Omental fat pad (tissue), 4 donors: ENCODE results near the gene RGS17. TPM values are rescaled to one million over a fixed set of nuclear protein-coding genes. Genes with fewer than 3 reads are reported as not detected.

Experiments used
- ATAC-seq: fragments of 150-250 bp; one replicate; pipeline ENCODE4 v1.9.1; 2016; ENCODE audit warnings: mild to moderate bottlenecking, moderate library complexity; ENCODE audit not compliant: low FRiP score
- DNase-seq: peaks from one replicate; pipeline ENCODE4 v3.0.0-alpha.2; 2019; ENCODE audit warnings: low spot score
- total RNA-seq, 4 donors: library from RNA; depleted of rRNA; stranded (reverse); fragments of >200 nt; gene quantifications; one replicate each; pipeline ENCODE4 v1.1.0, GENCODE V29; 2016
- TF ChIP-seq, protein P1 (sequence below), 3 donors: fragments of 450-650 bp; IDR thresholded peaks; one replicate each; pipeline ENCODE4 v1.5.1; 2016 to 2017; ENCODE audit warnings: antibody characterized with exemption in 3 of 3, mild to moderate bottlenecking in 3 of 3, moderate library complexity in 2 of 3

RGS17 gene
- total RNA-seq, 4 donors from 2014 or later, result 0.47 to 7.4 (median 3.0) TPM

DNA sequence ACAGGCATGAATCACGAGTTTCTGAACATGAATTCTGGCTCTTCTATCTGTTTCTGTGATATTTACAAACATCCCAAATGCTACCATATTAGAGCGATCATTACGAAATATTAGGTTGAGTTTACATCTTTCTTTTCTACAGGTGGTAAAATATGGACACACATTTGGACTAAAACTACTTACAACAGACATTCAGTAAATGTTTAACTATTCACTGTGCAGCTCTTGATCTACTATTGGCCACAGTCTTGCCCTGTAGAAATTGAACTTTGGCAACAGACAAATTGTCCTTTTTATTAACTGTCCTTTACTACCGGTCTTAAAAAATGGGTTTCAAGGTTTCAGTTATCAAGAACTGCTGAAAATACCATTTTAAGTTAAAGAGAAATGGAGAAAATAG, 102.1 kb downstream of the RGS17 start:
- DNase-seq (no peak), ATAC-seq (no peak)
- TF ChIP-seq, protein P1, sequence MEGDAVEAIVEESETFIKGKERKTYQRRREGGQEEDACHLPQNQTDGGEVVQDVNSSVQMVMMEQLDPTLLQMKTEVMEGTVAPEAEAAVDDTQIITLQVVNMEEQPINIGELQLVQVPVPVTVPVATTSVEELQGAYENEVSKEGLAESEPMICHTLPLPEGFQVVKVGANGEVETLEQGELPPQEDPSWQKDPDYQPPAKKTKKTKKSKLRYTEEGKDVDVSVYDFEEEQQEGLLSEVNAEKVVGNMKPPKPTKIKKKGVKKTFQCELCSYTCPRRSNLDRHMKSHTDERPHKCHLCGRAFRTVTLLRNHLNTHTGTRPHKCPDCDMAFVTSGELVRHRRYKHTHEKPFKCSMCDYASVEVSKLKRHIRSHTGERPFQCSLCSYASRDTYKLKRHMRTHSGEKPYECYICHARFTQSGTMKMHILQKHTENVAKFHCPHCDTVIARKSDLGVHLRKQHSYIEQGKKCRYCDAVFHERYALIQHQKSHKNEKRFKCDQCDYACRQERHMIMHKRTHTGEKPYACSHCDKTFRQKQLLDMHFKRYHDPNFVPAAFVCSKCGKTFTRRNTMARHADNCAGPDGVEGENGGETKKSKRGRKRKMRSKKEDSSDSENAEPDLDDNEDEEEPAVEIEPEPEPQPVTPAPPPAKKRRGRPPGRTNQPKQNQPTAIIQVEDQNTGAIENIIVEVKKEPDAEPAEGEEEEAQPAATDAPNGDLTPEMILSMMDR (IDR thresholded peaks at IDR 0.05), result no peak

DNA sequence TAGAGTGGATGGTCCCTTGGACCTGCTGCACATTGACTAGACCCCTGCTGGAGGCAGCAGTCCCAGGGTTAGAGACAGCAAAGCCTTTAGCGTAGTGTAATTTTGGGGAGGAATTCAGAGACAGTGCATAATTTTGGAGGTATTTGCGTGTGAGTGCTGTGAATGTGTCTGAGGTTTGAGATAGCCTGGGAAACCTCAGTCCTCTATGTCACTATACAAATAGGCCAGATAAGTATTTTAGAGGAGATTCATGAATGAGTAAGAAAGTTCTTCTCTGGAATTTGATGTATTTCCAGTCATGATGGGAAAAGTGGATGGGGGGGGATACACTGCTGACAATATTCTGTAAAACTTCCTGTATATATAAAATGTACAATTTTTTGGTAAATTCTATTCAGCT, 102.8 kb downstream of the RGS17 start:
- DNase-seq, result no peak
- TF ChIP-seq, protein P1 (IDR thresholded peaks at IDR 0.05), result no peak
- no peak for ATAC-seq

DNA sequence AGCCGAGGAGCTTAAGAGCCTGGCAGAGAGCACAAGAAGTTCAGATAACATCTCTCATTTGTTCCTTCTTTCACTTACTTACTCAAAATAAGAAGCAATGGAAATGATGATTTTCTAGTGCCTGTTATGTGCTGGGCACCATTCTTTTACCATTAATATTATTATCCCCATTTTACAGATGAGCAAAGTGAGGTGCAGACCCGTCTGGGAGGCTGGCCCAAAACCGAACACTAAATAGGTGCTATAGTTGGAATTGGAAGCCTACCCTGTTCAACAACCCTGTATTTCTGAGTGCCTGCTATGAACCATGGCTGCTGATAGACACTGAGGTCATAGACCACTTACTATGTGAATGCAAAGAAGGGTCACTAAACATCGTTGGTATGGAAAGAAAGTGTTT, 103.6 kb downstream of the RGS17 start:
- ATAC-seq (no peak), DNase-seq (no peak)
- TF ChIP-seq, protein P1 (IDR thresholded peaks at IDR 0.05), result no peak

DNA sequence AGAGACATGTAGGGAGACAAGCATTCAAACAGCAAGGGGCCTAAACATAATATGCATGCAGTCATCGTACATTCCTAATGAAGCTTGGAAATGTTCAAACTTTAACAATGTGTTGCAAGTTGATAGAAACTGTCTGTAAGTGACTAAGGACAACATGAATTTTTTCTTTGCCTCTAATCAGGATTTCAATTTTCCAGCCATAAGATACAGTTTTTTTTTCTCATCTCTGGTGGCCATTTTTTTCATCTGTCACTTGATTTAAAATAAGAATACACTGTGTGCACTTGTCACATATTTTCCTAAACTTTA, 106.4 kb downstream of the RGS17 start:
- ATAC-seq (no peak), DNase-seq (no peak)
- TF ChIP-seq, protein P1 (IDR thresholded peaks at IDR 0.05), result no peak

DNA sequence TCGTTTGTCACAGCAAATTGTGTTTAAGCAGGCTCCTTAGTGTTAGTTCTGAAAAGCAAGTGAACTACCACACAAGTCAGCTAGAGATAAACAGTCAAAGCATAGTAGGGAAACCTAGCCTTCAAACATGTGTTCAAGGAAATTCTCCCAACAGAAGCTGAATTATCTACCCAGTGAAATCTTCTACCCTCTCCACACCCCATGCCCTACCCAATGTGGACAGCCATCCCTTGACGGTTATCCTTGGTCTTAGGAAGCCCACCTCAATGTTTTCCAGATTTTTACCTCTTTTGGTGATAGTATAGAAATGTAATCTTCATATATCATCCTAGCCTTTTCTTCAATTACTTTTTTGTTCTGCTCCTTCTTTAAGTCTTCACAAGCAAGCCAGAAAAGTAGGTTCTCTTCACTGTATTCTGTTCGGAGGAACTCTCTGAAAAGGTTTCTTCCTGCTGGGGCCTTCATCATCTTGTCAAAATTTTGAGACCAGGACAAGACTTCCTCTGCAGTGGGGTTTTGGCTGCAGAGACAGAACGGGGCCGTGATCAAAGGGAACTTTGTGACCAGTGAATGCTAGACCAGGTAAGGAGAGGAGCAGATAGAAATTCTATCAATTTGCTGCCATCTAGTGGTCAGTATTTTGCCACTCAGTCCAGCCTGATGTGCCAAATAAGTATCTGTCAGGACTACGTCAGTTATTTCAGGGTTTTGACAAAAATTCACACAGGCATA, 106.9 kb downstream of the RGS17 start:
- DNase-seq (no peak), ATAC-seq (peak; percentile 93)
- TF ChIP-seq, protein P1 (IDR thresholded peaks at IDR 0.05), result no peak

DNA sequence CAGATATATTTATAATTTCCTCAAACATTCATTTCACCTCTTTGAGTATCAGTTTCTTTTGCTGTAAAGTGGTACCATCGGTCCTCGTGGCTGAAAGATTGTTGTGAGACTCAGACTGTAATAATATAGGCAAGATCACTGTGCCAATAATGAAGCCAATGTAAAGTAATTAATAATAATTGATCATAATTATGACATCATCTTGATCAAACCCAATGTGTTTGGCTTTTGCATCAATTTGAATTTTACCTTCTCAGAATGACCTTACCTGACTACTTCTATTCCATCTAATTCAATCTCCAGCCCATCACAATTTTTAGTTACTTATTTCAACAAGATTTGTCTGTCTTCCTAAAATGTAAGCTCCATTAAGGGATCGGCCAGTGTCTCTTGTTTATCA, 112.7 kb downstream of the RGS17 start:
- TF ChIP-seq, protein P1 (IDR thresholded peaks at IDR 0.05), result no peak
- DNase-seq (no peak), ATAC-seq (no peak)

DNA sequence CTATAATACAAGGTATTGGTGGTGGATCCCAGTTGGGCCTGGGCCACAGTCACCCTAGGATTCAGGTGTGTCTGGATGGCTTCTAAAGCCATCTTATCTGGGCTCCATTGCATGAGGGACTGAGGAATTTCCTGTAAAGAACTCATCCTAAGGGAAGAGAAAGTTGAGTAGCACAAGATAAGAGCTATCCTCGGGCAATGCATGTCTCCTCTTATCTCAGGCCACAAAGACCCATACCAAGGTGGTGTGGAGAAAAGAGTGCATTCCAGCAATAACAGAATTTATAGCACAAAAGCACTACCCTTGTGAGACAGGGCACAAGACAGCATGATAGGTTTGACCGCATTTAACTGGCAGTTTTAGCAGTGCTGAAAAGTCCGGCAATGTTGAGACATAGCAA, 114.2 kb downstream of the RGS17 start:
- DNase-seq (no peak), ATAC-seq (no peak)
- TF ChIP-seq, protein P1 (IDR thresholded peaks at IDR 0.05), result no peak
